Measurements from ENCODE around the gene RSPH1. TPM values are rescaled to one million over a fixed set of nuclear protein-coding genes. Genes with fewer than 3 reads are reported as not detected.

Gene RSPH1
- total RNA-seq, 1 donor from 2014 or later = not detected

DNA sequence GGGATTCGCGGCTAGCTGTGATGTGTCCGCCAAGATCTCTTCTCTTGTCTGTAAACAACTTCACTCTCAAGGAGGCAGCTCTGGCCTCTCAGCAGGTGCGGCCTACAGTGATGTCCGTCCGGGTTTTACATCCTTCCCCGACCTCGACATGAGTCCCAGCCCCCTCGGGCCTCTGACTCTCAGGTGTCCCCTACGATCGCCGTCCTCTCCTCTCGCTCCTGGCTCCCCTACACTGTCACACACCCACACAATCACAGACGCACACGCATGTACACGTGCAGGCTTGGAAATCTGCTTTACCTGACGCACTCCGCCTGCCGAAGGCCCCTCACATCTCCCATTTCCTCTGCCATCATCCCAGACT is 797 bp upstream of the RSPH1 start:
- H3K27me3 ChIP-seq = no peaks in the 10 kb centered on the region
- H3K36me3 ChIP-seq = no peaks in the 10 kb centered on the region
- no peaks in the 10 kb centered on the region for H3K9me3 ChIP-seq
- peak overlapping the region; percentile 65 to 76 for H3K4me3 ChIP-seq
- no peaks in the 10 kb centered on the region for H3K4me1 ChIP-seq
- peak overlapping the region; percentile 64 to 76 for H3K27ac ChIP-seq
- DNase-seq (ENCODE audit: low spot score in 2 of 2) = peak in 1 of 2 donors; percentile 67
- intact Hi-C loops (cut with DNase I) = loop anchor here (1.0 to 10.0 kb wide), 7 partner anchors 16 to 1332 kb away; partner anchors contain the start of genes BACE2, MX1, PKNOX1 and SLC37A1
- TF ChIP-seq, protein P1, sequence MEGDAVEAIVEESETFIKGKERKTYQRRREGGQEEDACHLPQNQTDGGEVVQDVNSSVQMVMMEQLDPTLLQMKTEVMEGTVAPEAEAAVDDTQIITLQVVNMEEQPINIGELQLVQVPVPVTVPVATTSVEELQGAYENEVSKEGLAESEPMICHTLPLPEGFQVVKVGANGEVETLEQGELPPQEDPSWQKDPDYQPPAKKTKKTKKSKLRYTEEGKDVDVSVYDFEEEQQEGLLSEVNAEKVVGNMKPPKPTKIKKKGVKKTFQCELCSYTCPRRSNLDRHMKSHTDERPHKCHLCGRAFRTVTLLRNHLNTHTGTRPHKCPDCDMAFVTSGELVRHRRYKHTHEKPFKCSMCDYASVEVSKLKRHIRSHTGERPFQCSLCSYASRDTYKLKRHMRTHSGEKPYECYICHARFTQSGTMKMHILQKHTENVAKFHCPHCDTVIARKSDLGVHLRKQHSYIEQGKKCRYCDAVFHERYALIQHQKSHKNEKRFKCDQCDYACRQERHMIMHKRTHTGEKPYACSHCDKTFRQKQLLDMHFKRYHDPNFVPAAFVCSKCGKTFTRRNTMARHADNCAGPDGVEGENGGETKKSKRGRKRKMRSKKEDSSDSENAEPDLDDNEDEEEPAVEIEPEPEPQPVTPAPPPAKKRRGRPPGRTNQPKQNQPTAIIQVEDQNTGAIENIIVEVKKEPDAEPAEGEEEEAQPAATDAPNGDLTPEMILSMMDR (IDR thresholded peaks at IDR 0.05) = no peak

DNA sequence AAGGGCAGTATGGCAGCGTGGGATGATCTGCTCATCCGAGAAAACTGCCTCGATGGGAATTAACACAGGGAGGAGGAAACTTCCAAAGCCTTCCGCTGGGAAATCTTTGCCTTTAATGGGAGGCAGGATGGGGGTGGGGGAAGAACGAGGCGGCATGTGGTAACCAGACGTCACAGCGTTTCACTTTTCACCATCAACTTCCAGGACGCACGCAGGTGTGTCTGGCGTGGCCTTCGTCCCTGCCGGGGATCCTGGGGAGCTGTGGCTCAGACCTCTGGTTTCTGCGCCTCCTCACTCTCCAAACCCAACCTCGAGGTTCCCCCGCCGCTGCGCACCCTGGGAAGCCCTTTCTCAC is 282 bp downstream of the RSPH1 start:
- DNase-seq (ENCODE audit: low spot score in 2 of 2) = no peak
- H3K36me3 ChIP-seq = no peaks in the 10 kb centered on the region
- TF ChIP-seq, protein P1 (IDR thresholded peaks at IDR 0.05) = no peak
- no peak overlapping the region for H3K27ac ChIP-seq
- no peaks in the 10 kb centered on the region for H3K27me3 ChIP-seq
- intact Hi-C loops (cut with DNase I) = loop anchor here (1.0 to 10.0 kb wide), 7 partner anchors 17 to 1331 kb away; partner anchors contain the start of genes BACE2, MX1, PKNOX1 and SLC37A1
- peak overlapping the region; percentile 76 to 77 for H3K4me3 ChIP-seq
- no peaks in the 10 kb centered on the region for H3K9me3 ChIP-seq
- H3K4me1 ChIP-seq = no peaks in the 10 kb centered on the region

DNA sequence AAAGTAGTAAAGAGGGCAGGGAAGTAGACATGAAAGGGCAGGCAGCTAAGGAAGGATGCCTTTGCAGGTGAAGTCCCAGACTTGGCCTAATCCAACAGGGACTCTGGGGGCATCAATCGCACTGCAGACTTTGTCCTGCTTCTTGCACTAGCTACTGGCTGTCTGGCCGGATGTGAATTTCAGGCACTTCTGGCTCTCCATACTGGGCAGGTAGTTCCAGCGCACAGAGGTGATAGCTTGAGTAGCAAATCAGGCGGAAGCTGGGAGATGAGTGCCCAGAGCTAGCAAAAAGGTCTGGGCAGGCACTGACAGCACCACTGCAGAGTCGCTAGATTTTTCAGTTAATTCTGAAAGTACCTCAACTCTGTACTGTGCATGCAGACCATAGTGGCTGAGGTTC is 997 bp downstream of the RSPH1 start:
- intact Hi-C loops (cut with DNase I) = loop anchor here (5.0 to 10.0 kb wide), 4 partner anchors 390 to 1330 kb away; partner anchors contain the start of genes BACE2, MX1 and PKNOX1

DNA sequence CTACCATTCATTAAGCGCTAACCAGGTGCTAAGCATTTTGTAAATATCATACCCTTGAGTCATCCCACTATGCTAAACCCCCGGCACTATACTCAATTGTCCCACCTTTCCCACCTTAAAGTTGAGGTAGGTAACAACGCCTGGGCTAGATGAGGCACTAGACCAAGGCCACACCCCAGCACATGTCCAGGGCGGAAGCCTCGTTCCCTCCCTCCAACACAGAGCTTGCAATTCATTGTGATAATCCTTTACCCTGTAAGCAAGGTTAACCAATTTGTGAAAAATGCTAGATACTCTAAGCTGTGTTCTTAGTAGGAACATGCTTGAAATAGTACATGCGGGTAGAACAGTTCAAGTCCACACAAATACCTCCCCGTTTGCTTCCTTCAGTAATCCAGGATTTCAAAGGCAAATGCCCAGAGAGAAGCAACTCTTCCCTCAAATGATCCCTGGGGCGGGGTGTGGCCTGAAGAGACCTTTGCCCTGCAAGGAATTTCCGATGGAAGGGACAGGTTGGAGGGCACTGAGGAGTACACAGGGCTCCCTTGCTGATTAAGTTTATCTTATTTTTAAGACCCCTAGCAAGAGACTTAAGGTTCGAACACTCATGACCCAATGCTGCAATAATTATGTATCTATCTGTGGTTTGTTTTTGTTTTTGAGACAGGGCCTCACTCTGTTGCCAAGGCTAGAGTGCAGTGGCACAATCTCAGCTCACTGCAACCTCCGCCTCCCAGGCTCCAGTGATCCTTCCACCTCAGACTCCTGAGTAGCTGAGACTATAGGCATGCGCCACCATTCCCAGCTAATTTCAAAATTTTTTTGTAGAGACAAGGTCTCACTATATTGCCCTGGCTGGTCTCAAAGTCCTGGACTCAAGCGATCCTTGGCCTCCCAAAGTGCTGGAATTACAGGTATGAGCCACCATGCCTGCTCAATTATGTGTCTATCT is 2.6 kb downstream of the RSPH1 start:
- no peaks in the 10 kb centered on the region for H3K36me3 ChIP-seq
- H3K4me1 ChIP-seq = no peaks in the 10 kb centered on the region
- intact Hi-C loops (cut with DNase I) = loop anchor here (10.0 kb wide), 3 partner anchors 391 to 1329 kb away; partner anchors contain the start of genes BACE2 and MX1
- no peak overlapping the region for H3K4me3 ChIP-seq
- no peak overlapping the region for H3K27ac ChIP-seq
- TF ChIP-seq, protein P1 (IDR thresholded peaks at IDR 0.05) = no peak
- peak in 1 of 2 donors; percentile 42 for DNase-seq (ENCODE audit: low spot score in 2 of 2)
- H3K27me3 ChIP-seq = no peaks in the 10 kb centered on the region
- no peaks in the 10 kb centered on the region for H3K9me3 ChIP-seq

More for the DNA sequence above, 997 bp downstream of the RSPH1 start:
- H3K27me3 ChIP-seq = no peaks in the 10 kb centered on the region
- H3K9me3 ChIP-seq = no peaks in the 10 kb centered on the region
- H3K27ac ChIP-seq = no peak overlapping the region
- H3K4me3 ChIP-seq = no peak overlapping the region
- TF ChIP-seq, protein P1 (IDR thresholded peaks at IDR 0.05) = no peak
- DNase-seq (ENCODE audit: low spot score in 2 of 2) = peak in 1 of 2 donors; percentile 46
- H3K4me1 ChIP-seq = no peaks in the 10 kb centered on the region
- no peaks in the 10 kb centered on the region for H3K36me3 ChIP-seq

DNA sequence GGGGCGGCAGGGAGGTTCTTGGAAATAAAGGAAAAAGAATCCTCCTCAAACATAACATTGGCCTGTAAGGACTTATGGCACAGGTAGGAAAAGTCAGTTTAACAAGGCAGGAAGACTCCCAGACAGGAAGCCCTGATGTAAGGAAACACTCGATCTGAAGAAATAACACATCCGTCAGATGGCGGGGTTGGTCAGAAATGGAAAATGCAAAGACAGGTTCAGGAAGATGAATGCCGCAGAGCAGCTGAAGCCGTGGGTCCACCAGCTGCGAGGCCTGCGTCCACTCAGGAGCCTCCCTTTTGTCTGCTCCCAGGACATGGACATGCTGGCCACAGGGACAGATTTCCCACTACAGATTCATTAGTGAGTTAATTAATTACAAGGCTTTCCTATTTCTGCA is 3.8 kb downstream of the RSPH1 start:
- no peaks in the 10 kb centered on the region for H3K4me1 ChIP-seq
- intact Hi-C loops (cut with DNase I) = loop anchor here (10.0 kb wide), 3 partner anchors 393 to 1327 kb away; partner anchors contain the start of genes BACE2 and MX1
- TF ChIP-seq, protein P1 (IDR thresholded peaks at IDR 0.05) = no peak
- H3K36me3 ChIP-seq = no peaks in the 10 kb centered on the region
- H3K9me3 ChIP-seq = no peaks in the 10 kb centered on the region
- no peak overlapping the region for H3K27ac ChIP-seq
- H3K4me3 ChIP-seq = no peak overlapping the region
- peak in 1 of 2 donors; percentile 41 for DNase-seq (ENCODE audit: low spot score in 2 of 2)
- H3K27me3 ChIP-seq = no peaks in the 10 kb centered on the region
